Loucy (cell line): ENCODE data around the gene DUSP22.

Source experiments
- CTCF ChIP-seq: fragments of 200-600 bp; sonication (generic); conservative IDR thresholded peaks from 2 replicates; pipeline ENCODE4 v1.5.1; 2014; ENCODE audit warnings: mild to moderate bottlenecking, antibody characterized with exemption, low read length
- EZH2phosphoT487 ChIP-seq: fragments of 200-600 bp; IDR thresholded peaks from 2 replicates; pipeline ENCODE4 v1.6.1; 2018; ENCODE audit warnings: antibody characterized with exemption, mild to moderate bottlenecking, moderate library complexity, borderline replicate concordance

GRCh38 chr6:294656-295565 lies 2.6 kb downstream of the DUSP22 start:
- TF ChIP-seq CTCF = no peak
- no peak for TF ChIP-seq EZH2phosphoT487
